K562 (cell line): ENCODE measurements around the gene KHSRP. TPM values are rescaled to one million over a fixed set of nuclear protein-coding genes. Genes with fewer than 3 reads are reported as not detected.

Experiments
- CHD1 ChIP-seq: fragments of 200-600 bp; sonication (generic); IDR thresholded peaks from one replicate; pipeline ENCODE4 v1.6.1; 2012; ENCODE audit warnings: mild to moderate bottlenecking, moderate library complexity, low read length, inconsistent platforms
- GABPA ChIP-seq: fragments of 200-800 bp; sonication (Bioruptor generic); conservative IDR thresholded peaks from 2 replicates; pipeline ENCODE4 v1.6.1; 2016; ENCODE audit warnings: low read depth, missing genetic modification characterization, missing compliant biosample characterization
- GTF2A2 ChIP-seq: IDR thresholded peaks from 2 replicates; pipeline ENCODE4 v1.6.1; 2016; ENCODE audit warnings: mild to moderate bottlenecking, missing genetic modification characterization, missing compliant biosample characterization
- HMG20A ChIP-seq: fragments of 450-650 bp; formaldehyde crosslinking; conservative IDR thresholded peaks from 2 replicates; pipeline ENCODE4 v1.4.0; 2020; ENCODE audit warnings: mild to moderate bottlenecking, mixed read lengths
- IFI16 ChIP-seq: fragments of 250-450 bp; sonication (Bioruptor Pico); IDR thresholded peaks from 2 replicates; pipeline ENCODE4 v2.1.2; 2022; ENCODE audit warnings: mild to moderate bottlenecking, inconsistent platforms
- NCOA1 ChIP-seq: fragments of 450-650 bp; IDR thresholded peaks from 2 replicates; pipeline ENCODE4 v1.6.1; 2016; ENCODE audit warnings: low read depth
- NFE2 ChIP-seq: IDR thresholded peaks from 2 replicates; pipeline ENCODE4 v1.6.1; 2014; ENCODE audit warnings: antibody characterized with exemption, low read depth
- NR2C2 ChIP-seq, 2 experiments: fragments of 200-800 bp in 1 of 2; sonication (Bioruptor generic) in 1 of 2; sonication (generic) in 1 of 2; formaldehyde crosslinking in 1 of 2; IDR thresholded peaks; 2 replicates each; pipeline versions ENCODE4 v1.6.1 to v1.8.0; 2016 to 2022; ENCODE audit warnings: mild to moderate bottlenecking in 1 of 2, missing compliant biosample characterization in 1 of 2, missing genetic modification characterization in 1 of 2, missing genetic modification reagents in 1 of 2
- PTRF ChIP-seq: fragments of 450-650 bp; IDR thresholded peaks from 2 replicates; pipeline ENCODE4 v1.6.1; 2016; ENCODE audit warnings: mild to moderate bottlenecking, missing genetic modification characterization, missing compliant biosample characterization
- SLC30A9 ChIP-seq: fragments of 250-450 bp; sonication (Bioruptor Pico); IDR thresholded peaks from 2 replicates; pipeline ENCODE4 v1.8.0; 2022; ENCODE audit warnings: mild to moderate bottlenecking, moderate library complexity
- ZBTB1 ChIP-seq: sonication (generic); formaldehyde crosslinking; IDR thresholded peaks from 2 replicates; pipeline ENCODE4 v1.8.1; 2023; ENCODE audit warnings: missing genetic modification reagents, low read depth, mild to moderate bottlenecking, borderline replicate concordance
- ZBTB17 ChIP-seq: fragments of 450-650 bp; formaldehyde crosslinking; IDR thresholded peaks from 2 replicates; pipeline ENCODE4 v1.4.0; 2020; ENCODE audit warnings: mild to moderate bottlenecking
- ZEB2 ChIP-seq: fragments of 450-650 bp; IDR thresholded peaks from 2 replicates; pipeline ENCODE4 v1.6.1; 2016
- polyA plus RNA-seq, 8 experiments: library from polyadenylated mRNA; depleted of rRNA in 4 of 8; stranded (reverse) in 5 of 8; unstranded in 3 of 8; fragments of >200 nt; fragmentation: Nextera tagmentation in 2 of 8; fragmentation: Illumina TruSeq in 1 of 8; extraction: Ambion mirVana in 2 of 8; extraction: Trizol in 1 of 8; gene quantifications; 2 replicates each; pipeline versions ENCODE4 v1.2.1 to v1.2.3, GENCODE V29; 2011 to 2014; ENCODE audit warnings: inconsistent platforms in 1 of 8, missing spikeins in 1 of 8
- total RNA-seq, 7 experiments: library from RNA; depleted of rRNA in 6 of 7; stranded (reverse); fragments of >200 nt in 6 of 7; fragmentation: Illumina TruSeq in 2 of 7; extraction: Trizol in 2 of 7; gene quantifications; 2 replicates each; pipeline versions ENCODE4 v1.2.1 to v1.2.3, GENCODE V29; 2011 to 2021; ENCODE audit warnings: low replicate concordance in 1 of 7
- TF ChIP-seq, protein P1 (sequence below): fragments of 250-450 bp; sonication (Bioruptor Pico); IDR thresholded peaks from 2 replicates; pipeline ENCODE4 v1.5.0; 2021
- TF ChIP-seq, protein P2 (sequence below): fragments of 250-450 bp; sonication (Bioruptor Pico); IDR thresholded peaks from 2 replicates; pipeline ENCODE4 v1.4.0; 2020; ENCODE audit warnings: mild to moderate bottlenecking, moderate library complexity
- TF ChIP-seq, protein P3 (sequence below): sonication (generic); formaldehyde crosslinking; IDR thresholded peaks from 2 replicates; pipeline ENCODE4 v1.8.1; 2023; ENCODE audit warnings: mild to moderate bottlenecking, missing genetic modification reagents
- TF ChIP-seq, protein P4 (sequence below): sonication (generic); formaldehyde crosslinking; IDR thresholded peaks from 2 replicates; pipeline ENCODE4 v1.8.0; 2023; ENCODE audit warnings: mild to moderate bottlenecking, missing genetic modification reagents
- TF ChIP-seq, protein P5 (sequence below): IDR thresholded peaks from 2 replicates; pipeline ENCODE4 v1.6.1; 2014; ENCODE audit warnings: antibody characterized with exemption
- TF ChIP-seq, protein P6 (sequence below): IDR thresholded peaks from 2 replicates; pipeline ENCODE4 v1.6.1; 2011; ENCODE audit not compliant: insufficient read length; ENCODE audit errors: extremely low read depth

Gene KHSRP
- total and polyA plus RNA-seq, 9 of the 15 experiments (the other 6 are each of a cell fraction or from before 2014, with no cell fraction given) = 4.2 to 564 (median 139) TPM

DNA sequence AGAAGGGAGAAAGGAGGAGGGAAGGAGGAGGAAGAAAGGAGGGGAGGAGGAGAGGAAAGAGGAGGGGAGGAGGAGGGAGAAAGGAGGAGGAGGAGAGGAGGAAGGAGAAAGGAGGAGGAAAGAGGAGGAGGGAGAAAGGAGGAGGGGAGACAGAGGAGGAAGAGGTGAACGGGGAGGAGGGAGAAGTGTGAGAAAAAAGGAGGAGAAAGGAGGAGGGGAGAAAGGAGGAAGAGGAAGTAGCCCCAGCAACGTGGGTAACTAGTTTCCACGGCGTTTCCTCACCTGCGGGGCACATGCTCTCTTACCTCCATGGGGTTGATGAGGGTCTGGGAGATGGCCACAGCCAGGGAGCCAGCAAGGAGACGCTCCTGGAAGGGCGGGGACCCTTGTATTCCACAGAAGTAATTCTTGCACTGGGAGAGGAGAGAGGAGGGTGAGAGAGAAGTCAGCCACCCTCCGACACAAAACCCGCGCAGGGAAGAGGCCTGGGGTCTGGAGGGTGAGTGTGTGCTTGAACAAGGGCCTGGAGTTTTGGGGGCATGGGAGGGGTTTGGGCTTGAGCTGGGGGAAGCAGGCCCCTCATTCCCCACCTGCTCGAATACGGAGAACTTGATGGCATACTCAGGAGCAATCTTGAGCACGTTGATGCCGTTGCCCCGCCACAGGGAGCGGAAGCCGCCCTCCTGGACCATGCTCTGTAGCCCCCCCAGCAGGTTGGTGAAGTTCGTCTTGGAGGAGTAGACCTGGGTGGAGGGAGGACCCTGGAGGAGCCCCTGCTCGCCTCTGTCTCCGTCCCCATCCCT is 5.0 kb upstream of the KHSRP start (continued):
- TF ChIP-seq IFI16 (CRISPR knock-in tag) = no peak
- 0 out of 2 replicates have a peak, but pooled peaks have one; percentile 37 for TF ChIP-seq NR2C2 (CRISPR knock-in tag; IDR thresholded peaks at IDR 0.05)
- TF ChIP-seq NR2C2 (tag; IDR thresholded peaks at IDR 0.05) = no peak
- TF ChIP-seq HMG20A (CRISPR knock-in tag) = no peak
- TF ChIP-seq NFE2 = no peak
- TF ChIP-seq CHD1 = no peak
- TF ChIP-seq PTRF (tag) = no peak
- TF ChIP-seq, protein P1, sequence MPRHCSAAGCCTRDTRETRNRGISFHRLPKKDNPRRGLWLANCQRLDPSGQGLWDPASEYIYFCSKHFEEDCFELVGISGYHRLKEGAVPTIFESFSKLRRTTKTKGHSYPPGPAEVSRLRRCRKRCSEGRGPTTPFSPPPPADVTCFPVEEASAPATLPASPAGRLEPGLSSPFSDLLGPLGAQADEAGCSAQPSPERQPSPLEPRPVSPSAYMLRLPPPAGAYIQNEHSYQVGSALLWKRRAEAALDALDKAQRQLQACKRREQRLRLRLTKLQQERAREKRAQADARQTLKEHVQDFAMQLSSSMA = no peak
- TF ChIP-seq, protein P2, sequence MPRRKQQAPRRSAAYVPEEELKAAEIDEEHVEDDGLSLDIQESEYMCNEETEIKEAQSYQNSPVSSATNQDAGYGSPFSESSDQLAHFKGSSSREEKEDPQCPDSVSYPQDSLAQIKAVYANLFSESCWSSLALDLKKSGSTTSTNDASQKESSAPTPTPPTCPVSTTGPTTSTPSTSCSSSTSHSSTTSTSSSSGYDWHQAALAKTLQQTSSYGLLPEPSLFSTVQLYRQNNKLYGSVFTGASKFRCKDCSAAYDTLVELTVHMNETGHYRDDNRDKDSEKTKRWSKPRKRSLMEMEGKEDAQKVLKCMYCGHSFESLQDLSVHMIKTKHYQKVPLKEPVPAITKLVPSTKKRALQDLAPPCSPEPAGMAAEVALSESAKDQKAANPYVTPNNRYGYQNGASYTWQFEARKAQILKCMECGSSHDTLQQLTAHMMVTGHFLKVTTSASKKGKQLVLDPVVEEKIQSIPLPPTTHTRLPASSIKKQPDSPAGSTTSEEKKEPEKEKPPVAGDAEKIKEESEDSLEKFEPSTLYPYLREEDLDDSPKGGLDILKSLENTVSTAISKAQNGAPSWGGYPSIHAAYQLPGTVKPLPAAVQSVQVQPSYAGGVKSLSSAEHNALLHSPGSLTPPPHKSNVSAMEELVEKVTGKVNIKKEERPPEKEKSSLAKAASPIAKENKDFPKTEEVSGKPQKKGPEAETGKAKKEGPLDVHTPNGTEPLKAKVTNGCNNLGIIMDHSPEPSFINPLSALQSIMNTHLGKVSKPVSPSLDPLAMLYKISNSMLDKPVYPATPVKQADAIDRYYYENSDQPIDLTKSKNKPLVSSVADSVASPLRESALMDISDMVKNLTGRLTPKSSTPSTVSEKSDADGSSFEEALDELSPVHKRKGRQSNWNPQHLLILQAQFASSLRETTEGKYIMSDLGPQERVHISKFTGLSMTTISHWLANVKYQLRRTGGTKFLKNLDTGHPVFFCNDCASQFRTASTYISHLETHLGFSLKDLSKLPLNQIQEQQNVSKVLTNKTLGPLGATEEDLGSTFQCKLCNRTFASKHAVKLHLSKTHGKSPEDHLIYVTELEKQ (CRISPR knock-in tag) = no peak
- TF ChIP-seq, protein P3, sequence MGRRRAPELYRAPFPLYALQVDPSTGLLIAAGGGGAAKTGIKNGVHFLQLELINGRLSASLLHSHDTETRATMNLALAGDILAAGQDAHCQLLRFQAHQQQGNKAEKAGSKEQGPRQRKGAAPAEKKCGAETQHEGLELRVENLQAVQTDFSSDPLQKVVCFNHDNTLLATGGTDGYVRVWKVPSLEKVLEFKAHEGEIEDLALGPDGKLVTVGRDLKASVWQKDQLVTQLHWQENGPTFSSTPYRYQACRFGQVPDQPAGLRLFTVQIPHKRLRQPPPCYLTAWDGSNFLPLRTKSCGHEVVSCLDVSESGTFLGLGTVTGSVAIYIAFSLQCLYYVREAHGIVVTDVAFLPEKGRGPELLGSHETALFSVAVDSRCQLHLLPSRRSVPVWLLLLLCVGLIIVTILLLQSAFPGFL (CRISPR knock-in tag) = no peak
- TF ChIP-seq, protein P4, sequence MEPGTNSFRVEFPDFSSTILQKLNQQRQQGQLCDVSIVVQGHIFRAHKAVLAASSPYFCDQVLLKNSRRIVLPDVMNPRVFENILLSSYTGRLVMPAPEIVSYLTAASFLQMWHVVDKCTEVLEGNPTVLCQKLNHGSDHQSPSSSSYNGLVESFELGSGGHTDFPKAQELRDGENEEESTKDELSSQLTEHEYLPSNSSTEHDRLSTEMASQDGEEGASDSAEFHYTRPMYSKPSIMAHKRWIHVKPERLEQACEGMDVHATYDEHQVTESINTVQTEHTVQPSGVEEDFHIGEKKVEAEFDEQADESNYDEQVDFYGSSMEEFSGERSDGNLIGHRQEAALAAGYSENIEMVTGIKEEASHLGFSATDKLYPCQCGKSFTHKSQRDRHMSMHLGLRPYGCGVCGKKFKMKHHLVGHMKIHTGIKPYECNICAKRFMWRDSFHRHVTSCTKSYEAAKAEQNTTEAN (CRISPR knock-in tag) = no peak
- TF ChIP-seq GTF2A2 (tag) = no peak
- TF ChIP-seq SLC30A9 = no peak
- TF ChIP-seq NCOA1 = peak; percentile 48; the same call in 1 of the 2 replicates
- TF ChIP-seq, protein P5, sequence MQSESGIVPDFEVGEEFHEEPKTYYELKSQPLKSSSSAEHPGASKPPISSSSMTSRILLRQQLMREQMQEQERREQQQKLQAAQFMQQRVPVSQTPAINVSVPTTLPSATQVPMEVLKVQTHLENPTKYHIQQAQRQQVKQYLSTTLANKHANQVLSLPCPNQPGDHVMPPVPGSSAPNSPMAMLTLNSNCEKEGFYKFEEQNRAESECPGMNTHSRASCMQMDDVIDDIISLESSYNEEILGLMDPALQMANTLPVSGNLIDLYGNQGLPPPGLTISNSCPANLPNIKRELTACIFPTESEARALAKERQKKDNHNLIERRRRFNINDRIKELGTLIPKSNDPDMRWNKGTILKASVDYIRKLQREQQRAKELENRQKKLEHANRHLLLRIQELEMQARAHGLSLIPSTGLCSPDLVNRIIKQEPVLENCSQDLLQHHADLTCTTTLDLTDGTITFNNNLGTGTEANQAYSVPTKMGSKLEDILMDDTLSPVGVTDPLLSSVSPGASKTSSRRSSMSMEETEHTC = no peak
- TF ChIP-seq ZEB2 = peak; percentile 68
- TF ChIP-seq ZBTB17 = no peak
- TF ChIP-seq, protein P6, sequence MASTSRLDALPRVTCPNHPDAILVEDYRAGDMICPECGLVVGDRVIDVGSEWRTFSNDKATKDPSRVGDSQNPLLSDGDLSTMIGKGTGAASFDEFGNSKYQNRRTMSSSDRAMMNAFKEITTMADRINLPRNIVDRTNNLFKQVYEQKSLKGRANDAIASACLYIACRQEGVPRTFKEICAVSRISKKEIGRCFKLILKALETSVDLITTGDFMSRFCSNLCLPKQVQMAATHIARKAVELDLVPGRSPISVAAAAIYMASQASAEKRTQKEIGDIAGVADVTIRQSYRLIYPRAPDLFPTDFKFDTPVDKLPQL = no peak
- no peak for TF ChIP-seq ZBTB1 (CRISPR knock-in tag)
- no peak for TF ChIP-seq GABPA (tag)
